Endothelial cell of umbilical vein (primary cell): ENCODE data around the gene CABLES1. TPM values are rescaled to one million over a fixed set of nuclear protein-coding genes. Genes with fewer than 3 reads are reported as not detected.

Experiments used
- BruUV-seq: library from RNA; stranded (reverse); fragments of 400-500 nt; replicated peaks from 2 replicates; lab custom pipeline; 2021; lab: Mats Ljungman, UMichigan
- CTCF ChIA-PET: fragments of 300-600, 350-600 bp; sonication (Branson Sonifier 250); formaldehyde crosslinking; loops from one replicate; lab custom pipeline; 2021; ENCODE audit warnings: antibody characterized with exemption, inconsistent platforms; lab: Charles Lee
- POLR2A ChIA-PET: fragments of 300-600, 350-600 bp; sonication (Branson Sonifier 250); formaldehyde crosslinking; loops from one replicate; lab custom pipeline; 2021; ENCODE audit warnings: antibody characterized with exemption, inconsistent platforms; lab: Charles Lee
- DNase-seq: peaks from one replicate; pipeline ENCODE4 v3.0.0-alpha.2; 2011; ENCODE audit warnings: low read depth, low spot score
- FAIRE-seq: peaks from 2 replicates; lab custom pipeline; 2011; peaks lifted over from hg19 to GRCh38; lab: Jason Lieb, UNC
- H2AFZ ChIP-seq: 2 replicates; pipeline ENCODE4 v1.6.0; 2012; ENCODE audit warnings: low read depth, low read length, control low read depth, inconsistent platforms
- H3K27ac ChIP-seq: 2 replicates; pipeline ENCODE4 v1.5.1; 2011; ENCODE audit warnings: low read depth, mild to moderate bottlenecking, control low read depth, low read length, moderate library complexity; ENCODE audit not compliant: insufficient read depth
- H3K27me3 ChIP-seq, 2 experiments: 2 replicates each; pipeline versions ENCODE4 v1.6.0 to v1.6.1; 2011; ENCODE audit warnings: low read length in 2 of 2, mixed read lengths in 1 of 2; ENCODE audit not compliant: control insufficient read depth in 2 of 2, insufficient read depth in 2 of 2
- H3K36me3 ChIP-seq, 2 experiments: 2 replicates in 1 of 2; 3 replicates in 1 of 2; pipeline ENCODE4 v1.5.1; 2011; ENCODE audit warnings: low read length in 2 of 2, mild to moderate bottlenecking in 1 of 2, moderate library complexity in 1 of 2; ENCODE audit not compliant: control insufficient read depth in 2 of 2, insufficient read depth in 2 of 2; ENCODE audit errors: extremely low read depth in 1 of 2
- H3K4me1 ChIP-seq: 3 replicates; pipeline ENCODE4 v1.5.1; 2011; ENCODE audit warnings: mild to moderate bottlenecking, low read length; ENCODE audit not compliant: control insufficient read depth, insufficient read depth; ENCODE audit errors: extremely low read depth
- H3K4me2 ChIP-seq: 2 replicates; pipeline ENCODE4 v1.6.1; 2011; ENCODE audit warnings: low read length, control low read depth, mixed read lengths; ENCODE audit not compliant: insufficient read depth
- H3K4me3 ChIP-seq, 3 experiments: fragments of 200-600 bp in 1 of 3; sonication (generic), shearing (Covaris generic) in 1 of 3; replicated peaks in 1 of 3; 2 replicates each; pipeline ENCODE4 v1.5.1; 2011 to 2016; ENCODE audit warnings: control low read depth in 3 of 3, low read length in 3 of 3, mild to moderate bottlenecking in 2 of 3, inconsistent platforms in 1 of 3, low read depth in 1 of 3, moderate library complexity in 1 of 3; ENCODE audit not compliant: insufficient read depth in 1 of 3
- H3K79me2 ChIP-seq: 2 replicates; pipeline ENCODE4 v1.6.0; 2012; ENCODE audit warnings: low read length, inconsistent platforms; ENCODE audit not compliant: control insufficient read depth, insufficient read depth
- H3K9ac ChIP-seq: replicated peaks from 2 replicates; pipeline ENCODE3; 2011; ENCODE audit warnings: low read length, control low read depth; ENCODE audit not compliant: insufficient read depth; ENCODE audit errors: extremely low read depth
- H3K9me1 ChIP-seq: replicated peaks from 3 replicates; pipeline ENCODE4 v1.6.0; 2011; ENCODE audit warnings: mild to moderate bottlenecking, low read length; ENCODE audit not compliant: control insufficient read depth, insufficient read depth; ENCODE audit errors: extremely low read depth
- H3K9me3 ChIP-seq: replicated peaks from 2 replicates; pipeline ENCODE4 v1.5.1; 2012; ENCODE audit warnings: low read length, inconsistent platforms; ENCODE audit not compliant: control insufficient read depth, insufficient read depth
- H4K20me1 ChIP-seq: replicated peaks from 2 replicates; pipeline ENCODE3; 2011; ENCODE audit warnings: mild to moderate bottlenecking, low read length; ENCODE audit not compliant: control insufficient read depth, insufficient read depth; ENCODE audit errors: extremely low read depth
- CTCF ChIP-seq, 2 donors: IDR thresholded peaks; 1 replicate in 1 of 2; 2 replicates in 1 of 2; pipeline ENCODE4 v1.5.1; 2011; ENCODE audit warnings: low read length in 2 of 2, mild to moderate bottlenecking in 2 of 2, moderate library complexity in 2 of 2, control low read depth in 1 of 2, inconsistent platforms in 1 of 2, low read depth in 1 of 2; ENCODE audit not compliant: insufficient read depth in 1 of 2; ENCODE audit errors: extremely low read depth in 1 of 2
- EZH2 ChIP-seq: IDR thresholded peaks from 2 replicates; pipeline ENCODE4 v1.6.1; 2012; ENCODE audit warnings: borderline replicate concordance, low read depth, mild to moderate bottlenecking, moderate library complexity, low read length, inconsistent platforms; ENCODE audit not compliant: severe bottlenecking
- FOS ChIP-seq: IDR thresholded peaks from 2 replicates; pipeline ENCODE4 v1.6.1; 2011; ENCODE audit warnings: mild to moderate bottlenecking, low read length, moderate library complexity, borderline replicate concordance; ENCODE audit not compliant: insufficient read depth
- GATA2 ChIP-seq: IDR thresholded peaks from 2 replicates; pipeline ENCODE4 v1.7.0; 2011; ENCODE audit warnings: low read depth, mild to moderate bottlenecking, moderate library complexity, mixed read lengths, low read length; ENCODE audit not compliant: insufficient read length, insufficient read depth
- JUN ChIP-seq: IDR thresholded peaks from 2 replicates; pipeline ENCODE4 v1.6.1; 2011; ENCODE audit warnings: borderline replicate concordance, low read depth; ENCODE audit not compliant: insufficient read length, insufficient read depth
- MAX ChIP-seq: IDR thresholded peaks from 2 replicates; pipeline ENCODE4 v1.6.1; 2011; ENCODE audit not compliant: insufficient read depth, insufficient read length
- MYC ChIP-seq: IDR thresholded peaks from one replicate; pipeline ENCODE4 v1.6.1; 2011; ENCODE audit warnings: mild to moderate bottlenecking, low read depth, low read length
- POLR2A ChIP-seq: IDR thresholded peaks from 2 replicates; pipeline ENCODE4 v1.6.1; 2012; ENCODE audit warnings: low read depth, mild to moderate bottlenecking, control low read depth, low read length
- POLR2AphosphoS5 ChIP-seq: IDR thresholded peaks from 2 replicates; pipeline ENCODE4 v1.6.1; 2012; ENCODE audit warnings: low read depth, mild to moderate bottlenecking, control low read depth, low read length, moderate library complexity; ENCODE audit not compliant: insufficient read depth
- dilution Hi-C: fragments of 300-500 bp; cut with MboI; formaldehyde crosslinking; loops from one replicate; pipeline ENCODE4 v1.15.0; 2019; ENCODE audit warnings: low sequenced_read_pairs; ENCODE audit not compliant: extremely low pct_ligation_motif_present
- intact Hi-C: fragments of 100-400 bp; cut with micrococcal nuclease; formaldehyde crosslinking; loops from one replicate; pipeline ENCODE4 v1.10.0; 2022
- polyA plus RNA-seq, 4 experiments: library from polyadenylated mRNA; depleted of rRNA in 3 of 4; stranded (reverse) in 3 of 4; unstranded in 1 of 4; fragments of >200 nt; gene quantifications; 2 replicates each; pipeline versions ENCODE4 v1.2.1 to v1.2.3, GENCODE V29; 2011 to 2012; ENCODE audit warnings: missing spikeins in 1 of 4
- total RNA-seq: library from RNA; stranded (reverse); gene quantifications from 2 replicates; pipeline ENCODE4 v1.2.3, GENCODE V29; 2021

Gene CABLES1
- total and polyA plus RNA-seq, 2 donors (not counting 3 experiments of a cell fraction or from before 2014, with no cell fraction given) = 40.2 to 71.1 TPM

- no TSS peak for BruUV-seq
- no peaks in the 10 kb centered on the region for H3K9me3 ChIP-seq
- no peak overlapping the region for H3K27ac ChIP-seq
- H3K4me2 ChIP-seq = no peak overlapping the region
- H3K79me2 ChIP-seq = peaks cover 26% of the 10 kb centered on the region
- H2AFZ ChIP-seq = no peak overlapping the region
- H3K27me3 ChIP-seq = no peaks in the 10 kb centered on the region
- intact Hi-C loops (no loop called here), dilution Hi-C loops (no loop called here)
- FAIRE-seq (no peak), DNase-seq (no peak)
- no peak overlapping the region for H3K4me3 ChIP-seq
- no peaks in the 10 kb centered on the region for H4K20me1 ChIP-seq
- H3K4me1 ChIP-seq = peaks cover 14% of the 10 kb centered on the region
- no peak for TF ChIP-seq POLR2AphosphoS5
- TF ChIP-seq GATA2 = no peak
- no peak for TF ChIP-seq JUN
- no peak for TF ChIP-seq MYC
- TF ChIP-seq MAX = no peak
- no peak for TF ChIP-seq EZH2
- no peak for TF ChIP-seq CTCF (IDR thresholded peaks at IDR 0.05; ENCODE audit: extremely low read depth in 1 of 2, insufficient read depth in 1 of 2, low read depth in 1 of 2, low read length in 2 of 2)
- TF ChIP-seq POLR2A = no peak
- TF ChIP-seq FOS = no peak
- H3K36me3 ChIP-seq = peaks cover 0 to 5% of the 10 kb centered on the region in 2 experiments
- ChIA-PET CTCF (interaction anchor here (1.0 to 1.4 kb wide), 3 partner anchors 37 to 181 kb away, joined by 3 to 5 read pairs (median 3); no protein-coding TSS in a partner anchor), POLR2A (no interaction called here)
- H3K9ac ChIP-seq = no peak overlapping the region
- H3K9me1 ChIP-seq = no peaks in the 10 kb centered on the region
These were observed 28.7 kb downstream of the CABLES1 start for GRCh38 chr18:23163786-23164533.
